ENCODE results near the gene SUPT3H.

DNA sequence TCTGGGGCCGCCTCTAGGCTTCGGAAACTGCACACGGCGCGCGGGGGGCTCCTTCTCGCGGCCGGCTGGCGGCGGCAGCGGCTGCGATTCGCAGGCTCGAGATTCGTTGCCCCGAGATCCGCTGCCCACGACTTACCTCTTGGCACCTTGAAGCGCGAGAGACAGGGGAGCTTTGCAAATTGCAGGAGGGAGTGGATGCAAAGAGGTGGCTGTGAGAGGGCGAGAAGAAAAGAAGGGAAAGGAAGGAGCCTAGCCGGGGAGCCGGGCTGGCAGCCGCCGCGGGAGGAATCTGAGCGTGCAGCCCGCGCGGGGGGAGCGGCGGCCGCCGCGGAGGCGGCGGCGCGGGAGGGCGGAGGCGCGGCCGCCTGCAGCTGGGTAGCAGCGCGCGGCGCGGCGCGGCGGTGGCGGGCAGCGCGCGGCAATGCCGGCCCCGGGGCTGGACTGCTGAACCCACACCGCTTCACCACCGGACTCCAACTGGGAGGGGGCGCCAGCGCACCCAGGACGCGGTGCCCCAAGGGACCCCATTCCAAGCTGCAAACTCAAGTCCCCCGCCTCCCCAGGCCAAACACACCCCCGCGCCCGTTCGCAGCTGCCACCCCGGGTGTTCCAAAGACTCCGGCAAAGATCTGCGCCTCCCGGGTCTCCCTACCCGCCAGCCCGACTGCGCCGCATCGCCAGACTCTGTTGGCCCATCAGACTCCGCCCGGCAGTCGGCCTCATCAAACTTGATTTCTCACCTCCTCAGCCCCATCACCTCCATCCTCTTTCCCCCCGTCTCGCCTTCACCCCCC is 44.2 kb upstream of the SUPT3H start:
- TF ChIP-seq, protein P1, sequence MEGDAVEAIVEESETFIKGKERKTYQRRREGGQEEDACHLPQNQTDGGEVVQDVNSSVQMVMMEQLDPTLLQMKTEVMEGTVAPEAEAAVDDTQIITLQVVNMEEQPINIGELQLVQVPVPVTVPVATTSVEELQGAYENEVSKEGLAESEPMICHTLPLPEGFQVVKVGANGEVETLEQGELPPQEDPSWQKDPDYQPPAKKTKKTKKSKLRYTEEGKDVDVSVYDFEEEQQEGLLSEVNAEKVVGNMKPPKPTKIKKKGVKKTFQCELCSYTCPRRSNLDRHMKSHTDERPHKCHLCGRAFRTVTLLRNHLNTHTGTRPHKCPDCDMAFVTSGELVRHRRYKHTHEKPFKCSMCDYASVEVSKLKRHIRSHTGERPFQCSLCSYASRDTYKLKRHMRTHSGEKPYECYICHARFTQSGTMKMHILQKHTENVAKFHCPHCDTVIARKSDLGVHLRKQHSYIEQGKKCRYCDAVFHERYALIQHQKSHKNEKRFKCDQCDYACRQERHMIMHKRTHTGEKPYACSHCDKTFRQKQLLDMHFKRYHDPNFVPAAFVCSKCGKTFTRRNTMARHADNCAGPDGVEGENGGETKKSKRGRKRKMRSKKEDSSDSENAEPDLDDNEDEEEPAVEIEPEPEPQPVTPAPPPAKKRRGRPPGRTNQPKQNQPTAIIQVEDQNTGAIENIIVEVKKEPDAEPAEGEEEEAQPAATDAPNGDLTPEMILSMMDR (IDR thresholded peaks at IDR 0.05) = peak in 1 of 5 experiments; percentile 14
- TF ChIP-seq POLR2A (IDR thresholded peaks at IDR 0.05) = peak; percentile 24

Measured in transverse colon (tissue), 3 donors.